ENCODE data around the gene UFD1. TPM values are rescaled to one million over a fixed set of nuclear protein-coding genes. Genes with fewer than 3 reads are reported as not detected.

Gene UFD1
- total and polyA plus RNA-seq, 9 of the 15 experiments (the other 6 are each of a cell fraction or from before 2014, with no cell fraction given), result 238 to 645 (median 363) TPM

GRCh38 chr22:19522190-19522880 lies 43.3 kb upstream of the UFD1 start (continued):
- TF ChIP-seq ZNF445 (CRISPR knock-in tag; IDR thresholded peaks at IDR 0.05; ENCODE audit: low read depth) (0 out of 2 replicates have a peak, but pooled peaks have one; percentile 22), POLR2B (IDR thresholded peaks at IDR 0.05; ENCODE audit: low read depth, partially characterized antibody) (peak; percentile 43), CREM (IDR thresholded peaks at IDR 0.05; ENCODE audit: low read depth) (0 out of 2 replicates have a peak, but pooled peaks have one; percentile 3), ZNF12 (CRISPR knock-in tag; IDR thresholded peaks at IDR 0.05) (no peak), POLR2AphosphoS2 (IDR thresholded peaks at IDR 0.05; ENCODE audit: low read length) (peak; percentile 71; the same call in 1 of the 2 replicates), TAF15 (IDR thresholded peaks at IDR 0.05; ENCODE audit: low read depth, low read length) (0 out of 2 replicates have a peak, but pooled peaks have one; percentile 48), CBX3 (IDR thresholded peaks at IDR 0.05; ENCODE audit: borderline replicate concordance in 1 of 2, low read length in 2 of 2) (peak in 1 of 2 experiments; percentile 42; a peak in 1 of 3 replicates)
- TF ChIP-seq, protein P1, sequence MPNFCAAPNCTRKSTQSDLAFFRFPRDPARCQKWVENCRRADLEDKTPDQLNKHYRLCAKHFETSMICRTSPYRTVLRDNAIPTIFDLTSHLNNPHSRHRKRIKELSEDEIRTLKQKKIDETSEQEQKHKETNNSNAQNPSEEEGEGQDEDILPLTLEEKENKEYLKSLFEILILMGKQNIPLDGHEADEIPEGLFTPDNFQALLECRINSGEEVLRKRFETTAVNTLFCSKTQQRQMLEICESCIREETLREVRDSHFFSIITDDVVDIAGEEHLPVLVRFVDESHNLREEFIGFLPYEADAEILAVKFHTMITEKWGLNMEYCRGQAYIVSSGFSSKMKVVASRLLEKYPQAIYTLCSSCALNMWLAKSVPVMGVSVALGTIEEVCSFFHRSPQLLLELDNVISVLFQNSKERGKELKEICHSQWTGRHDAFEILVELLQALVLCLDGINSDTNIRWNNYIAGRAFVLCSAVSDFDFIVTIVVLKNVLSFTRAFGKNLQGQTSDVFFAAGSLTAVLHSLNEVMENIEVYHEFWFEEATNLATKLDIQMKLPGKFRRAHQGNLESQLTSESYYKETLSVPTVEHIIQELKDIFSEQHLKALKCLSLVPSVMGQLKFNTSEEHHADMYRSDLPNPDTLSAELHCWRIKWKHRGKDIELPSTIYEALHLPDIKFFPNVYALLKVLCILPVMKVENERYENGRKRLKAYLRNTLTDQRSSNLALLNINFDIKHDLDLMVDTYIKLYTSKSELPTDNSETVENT (CRISPR knock-in tag; IDR thresholded peaks at IDR 0.05), result 0 out of 2 replicates have a peak, but pooled peaks have one; percentile 4
- TF ChIP-seq, protein P2, sequence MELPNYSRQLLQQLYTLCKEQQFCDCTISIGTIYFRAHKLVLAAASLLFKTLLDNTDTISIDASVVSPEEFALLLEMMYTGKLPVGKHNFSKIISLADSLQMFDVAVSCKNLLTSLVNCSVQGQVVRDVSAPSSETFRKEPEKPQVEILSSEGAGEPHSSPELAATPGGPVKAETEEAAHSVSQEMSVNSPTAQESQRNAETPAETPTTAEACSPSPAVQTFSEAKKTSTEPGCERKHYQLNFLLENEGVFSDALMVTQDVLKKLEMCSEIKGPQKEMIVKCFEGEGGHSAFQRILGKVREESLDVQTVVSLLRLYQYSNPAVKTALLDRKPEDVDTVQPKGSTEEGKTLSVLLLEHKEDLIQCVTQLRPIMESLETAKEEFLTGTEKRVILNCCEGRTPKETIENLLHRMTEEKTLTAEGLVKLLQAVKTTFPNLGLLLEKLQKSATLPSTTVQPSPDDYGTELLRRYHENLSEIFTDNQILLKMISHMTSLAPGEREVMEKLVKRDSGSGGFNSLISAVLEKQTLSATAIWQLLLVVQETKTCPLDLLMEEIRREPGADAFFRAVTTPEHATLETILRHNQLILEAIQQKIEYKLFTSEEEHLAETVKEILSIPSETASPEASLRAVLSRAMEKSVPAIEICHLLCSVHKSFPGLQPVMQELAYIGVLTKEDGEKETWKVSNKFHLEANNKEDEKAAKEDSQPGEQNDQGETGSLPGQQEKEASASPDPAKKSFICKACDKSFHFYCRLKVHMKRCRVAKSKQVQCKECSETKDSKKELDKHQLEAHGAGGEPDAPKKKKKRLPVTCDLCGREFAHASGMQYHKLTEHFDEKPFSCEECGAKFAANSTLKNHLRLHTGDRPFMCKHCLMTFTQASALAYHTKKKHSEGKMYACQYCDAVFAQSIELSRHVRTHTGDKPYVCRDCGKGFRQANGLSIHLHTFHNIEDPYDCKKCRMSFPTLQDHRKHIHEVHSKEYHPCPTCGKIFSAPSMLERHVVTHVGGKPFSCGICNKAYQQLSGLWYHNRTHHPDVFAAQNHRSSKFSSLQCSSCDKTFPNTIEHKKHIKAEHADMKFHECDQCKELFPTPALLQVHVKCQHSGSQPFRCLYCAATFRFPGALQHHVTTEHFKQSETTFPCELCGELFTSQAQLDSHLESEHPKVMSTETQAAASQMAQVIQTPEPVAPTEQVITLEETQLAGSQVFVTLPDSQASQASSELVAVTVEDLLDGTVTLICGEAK (IDR thresholded peaks at IDR 0.05), result no peak
- TF ChIP-seq, protein P2 (CRISPR knock-in tag; IDR thresholded peaks at IDR 0.05), result peak; percentile 2; the same call in 1 of the 2 replicates
- TF ChIP-seq, protein P3, sequence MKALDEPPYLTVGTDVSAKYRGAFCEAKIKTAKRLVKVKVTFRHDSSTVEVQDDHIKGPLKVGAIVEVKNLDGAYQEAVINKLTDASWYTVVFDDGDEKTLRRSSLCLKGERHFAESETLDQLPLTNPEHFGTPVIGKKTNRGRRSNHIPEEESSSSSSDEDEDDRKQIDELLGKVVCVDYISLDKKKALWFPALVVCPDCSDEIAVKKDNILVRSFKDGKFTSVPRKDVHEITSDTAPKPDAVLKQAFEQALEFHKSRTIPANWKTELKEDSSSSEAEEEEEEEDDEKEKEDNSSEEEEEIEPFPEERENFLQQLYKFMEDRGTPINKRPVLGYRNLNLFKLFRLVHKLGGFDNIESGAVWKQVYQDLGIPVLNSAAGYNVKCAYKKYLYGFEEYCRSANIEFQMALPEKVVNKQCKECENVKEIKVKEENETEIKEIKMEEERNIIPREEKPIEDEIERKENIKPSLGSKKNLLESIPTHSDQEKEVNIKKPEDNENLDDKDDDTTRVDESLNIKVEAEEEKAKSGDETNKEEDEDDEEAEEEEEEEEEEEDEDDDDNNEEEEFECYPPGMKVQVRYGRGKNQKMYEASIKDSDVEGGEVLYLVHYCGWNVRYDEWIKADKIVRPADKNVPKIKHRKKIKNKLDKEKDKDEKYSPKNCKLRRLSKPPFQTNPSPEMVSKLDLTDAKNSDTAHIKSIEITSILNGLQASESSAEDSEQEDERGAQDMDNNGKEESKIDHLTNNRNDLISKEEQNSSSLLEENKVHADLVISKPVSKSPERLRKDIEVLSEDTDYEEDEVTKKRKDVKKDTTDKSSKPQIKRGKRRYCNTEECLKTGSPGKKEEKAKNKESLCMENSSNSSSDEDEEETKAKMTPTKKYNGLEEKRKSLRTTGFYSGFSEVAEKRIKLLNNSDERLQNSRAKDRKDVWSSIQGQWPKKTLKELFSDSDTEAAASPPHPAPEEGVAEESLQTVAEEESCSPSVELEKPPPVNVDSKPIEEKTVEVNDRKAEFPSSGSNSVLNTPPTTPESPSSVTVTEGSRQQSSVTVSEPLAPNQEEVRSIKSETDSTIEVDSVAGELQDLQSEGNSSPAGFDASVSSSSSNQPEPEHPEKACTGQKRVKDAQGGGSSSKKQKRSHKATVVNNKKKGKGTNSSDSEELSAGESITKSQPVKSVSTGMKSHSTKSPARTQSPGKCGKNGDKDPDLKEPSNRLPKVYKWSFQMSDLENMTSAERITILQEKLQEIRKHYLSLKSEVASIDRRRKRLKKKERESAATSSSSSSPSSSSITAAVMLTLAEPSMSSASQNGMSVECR (CRISPR knock-in tag; IDR thresholded peaks at IDR 0.05), result peak; percentile 52; the same call in 1 of the 2 replicates
